ENCODE measurements around the gene RPS18. TPM values are rescaled to one million over a fixed set of nuclear protein-coding genes. Genes with fewer than 3 reads are reported as not detected.
A peak's percentile ranks its signal among the peaks of the same experiment; 100 is the strongest.

The RPS18 gene
- total and polyA plus RNA-seq, 2 donors (not counting 1 experiment from before 2014, with no cell fraction given) = 4,034 to 4,995 TPM

GRCh38 chr6:33318426-33319073, 46.7 kb downstream of the RPS18 start:
- H3K9ac ChIP-seq (ENCODE audit: insufficient read depth, low read length) = peak overlapping the region; percentile 10
- no peak for DNase-seq (ENCODE audit: low read depth in 2 of 2)
- TF ChIP-seq EZH2 (IDR thresholded peaks at IDR 0.05; ENCODE audit: low read length, missing control alignments) = no peak
- no peak for TF ChIP-seq CTCF (conservative IDR thresholded peaks at IDR 0.05 in 1 of 2, IDR thresholded peaks at IDR 0.05 in 1 of 2; ENCODE audit: low read depth in 1 of 2, low read length in 2 of 2)
- H3K4me3 ChIP-seq (replicated peaks in 1 of 4; ENCODE audit: control extremely low read depth in 1 of 4, insufficient read depth in 1 of 4, low read depth in 3 of 4, low read length in 4 of 4) = peak overlapping the region; percentile 11 to 73 (median 46)
- peak overlapping the region; percentile 46 for H3K27ac ChIP-seq (ENCODE audit: insufficient read depth, low read length)
- peaks cover 47% of the 10 kb centered on the region for H3K79me2 ChIP-seq (ENCODE audit: control insufficient read depth, insufficient read depth, low read length)
- H2AFZ ChIP-seq (ENCODE audit: low read length) = no peak overlapping the region
- no peaks in the 10 kb centered on the region for H3K27me3 ChIP-seq (ENCODE audit: control insufficient read depth, insufficient read depth, low read length)
- H3K9me3 ChIP-seq (ENCODE audit: control insufficient read depth, insufficient read depth, low read depth, low read length) = no peaks in the 10 kb centered on the region
- H3K4me1 ChIP-seq (ENCODE audit: control insufficient read depth, extremely low read depth, insufficient read depth, low read length) = peaks cover 40% of the 10 kb centered on the region
- H4K20me1 ChIP-seq (ENCODE audit: control insufficient read depth, extremely low read depth, insufficient read depth, low read length) = no peaks in the 10 kb centered on the region
- peaks cover 14% of the 10 kb centered on the region for H3K36me3 ChIP-seq (ENCODE audit: control insufficient read depth, insufficient read depth, low read length)
- H3K4me2 ChIP-seq (ENCODE audit: extremely low read depth, insufficient read depth, low read length) = peak overlapping the region; percentile 82

- no peak for DNase-seq (ENCODE audit: low read depth in 2 of 2)
Observed at GRCh38 chr6:33319939-33320314, 48.1 kb downstream of the RPS18 start.

More at GRCh38 chr6:33319939-33320314, 48.1 kb downstream of the RPS18 start:
- Histone ChIP-seq H3K4me1 (ENCODE audit: control insufficient read depth, extremely low read depth, insufficient read depth, low read length) (peaks cover 42% of the 10 kb centered on the region), H3K9me3 (ENCODE audit: control insufficient read depth, insufficient read depth, low read depth, low read length) (no peaks in the 10 kb centered on the region), H3K36me3 (ENCODE audit: control insufficient read depth, insufficient read depth, low read length) (peaks cover 14% of the 10 kb centered on the region), H3K4me2 (ENCODE audit: extremely low read depth, insufficient read depth, low read length) (peak overlapping the region; percentile 64), H3K27me3 (ENCODE audit: control insufficient read depth, insufficient read depth, low read length) (no peaks in the 10 kb centered on the region), H2AFZ (ENCODE audit: low read length) (no peak overlapping the region), H4K20me1 (ENCODE audit: control insufficient read depth, extremely low read depth, insufficient read depth, low read length) (no peaks in the 10 kb centered on the region), H3K9ac (ENCODE audit: insufficient read depth, low read length) (peak overlapping the region; percentile 33), H3K4me3 (replicated peaks in 1 of 4; ENCODE audit: control extremely low read depth in 1 of 4, insufficient read depth in 1 of 4, low read depth in 3 of 4, low read length in 4 of 4) (peak overlapping the region; percentile 7 to 41 (median 24)), H3K79me2 (ENCODE audit: control insufficient read depth, insufficient read depth, low read length) (peaks cover 43% of the 10 kb centered on the region), H3K27ac (ENCODE audit: insufficient read depth, low read length) (peak overlapping the region; percentile 83)
- no peak for TF ChIP-seq CTCF (conservative IDR thresholded peaks at IDR 0.05 in 1 of 2, IDR thresholded peaks at IDR 0.05 in 1 of 2; ENCODE audit: low read depth in 1 of 2, low read length in 2 of 2)
- TF ChIP-seq EZH2 (IDR thresholded peaks at IDR 0.05; ENCODE audit: low read length, missing control alignments) = no peak

Data from fibroblast of lung (primary cell).